ENCODE data around the gene EPS15.

- TF ChIP-seq CTCF (IDR thresholded peaks at IDR 0.05) (no peak), POLR2A (IDR thresholded peaks at IDR 0.05; ENCODE audit: low read depth) (no peak)
Observed at GRCh38 chr1:51415963-51416362, 103.1 kb downstream of the EPS15 start.
